Ovary (tissue), 3 donors: Measurements from ENCODE around the gene ABHD6.

ENCODE experiments used
- CTCF ChIP-seq, 3 donors: fragments of 450-650 bp in 2 of 3; fragments of 200-600 bp in 1 of 3; IDR thresholded peaks; one replicate each; pipeline versions ENCODE4 v1.5.1 to v1.8.0; 2016 to 2022; ENCODE audit warnings: antibody characterized with exemption in 3 of 3, mild to moderate bottlenecking in 1 of 3
- EP300 ChIP-seq: sonication (generic); formaldehyde crosslinking; IDR thresholded peaks from one replicate; pipeline ENCODE4 v1.6.1; 2017; ENCODE audit warnings: antibody characterized with exemption
- POLR2A ChIP-seq: fragments of 450-650 bp; IDR thresholded peaks from one replicate; pipeline ENCODE4 v1.6.1; 2017; ENCODE audit warnings: antibody characterized with exemption, mild to moderate bottlenecking, moderate library complexity
- donor health status: DM: no; HTN: no; CAD: no.

GRCh38 chr3:58193682-58194407 lies 43.7 kb upstream of the ABHD6 start:
- TF ChIP-seq POLR2A (no peak), CTCF (IDR thresholded peaks at IDR 0.05) (no peak), EP300 (no peak)
